NK-92 (cell line): ENCODE measurements around the gene ALKBH4.
"Not testable (repeated sequence)": the region's sequence is repeated elsewhere in the genome, so short reads cannot be mapped to it uniquely, and the experiment has no call there.

Experiments
- DNase-seq: peaks from one replicate; lab custom pipeline; 2025; ENCODE audit not compliant: unreplicated experiment; lab: John Stamatoyannopoulos, UW

ALKBH4 gene

DNA sequence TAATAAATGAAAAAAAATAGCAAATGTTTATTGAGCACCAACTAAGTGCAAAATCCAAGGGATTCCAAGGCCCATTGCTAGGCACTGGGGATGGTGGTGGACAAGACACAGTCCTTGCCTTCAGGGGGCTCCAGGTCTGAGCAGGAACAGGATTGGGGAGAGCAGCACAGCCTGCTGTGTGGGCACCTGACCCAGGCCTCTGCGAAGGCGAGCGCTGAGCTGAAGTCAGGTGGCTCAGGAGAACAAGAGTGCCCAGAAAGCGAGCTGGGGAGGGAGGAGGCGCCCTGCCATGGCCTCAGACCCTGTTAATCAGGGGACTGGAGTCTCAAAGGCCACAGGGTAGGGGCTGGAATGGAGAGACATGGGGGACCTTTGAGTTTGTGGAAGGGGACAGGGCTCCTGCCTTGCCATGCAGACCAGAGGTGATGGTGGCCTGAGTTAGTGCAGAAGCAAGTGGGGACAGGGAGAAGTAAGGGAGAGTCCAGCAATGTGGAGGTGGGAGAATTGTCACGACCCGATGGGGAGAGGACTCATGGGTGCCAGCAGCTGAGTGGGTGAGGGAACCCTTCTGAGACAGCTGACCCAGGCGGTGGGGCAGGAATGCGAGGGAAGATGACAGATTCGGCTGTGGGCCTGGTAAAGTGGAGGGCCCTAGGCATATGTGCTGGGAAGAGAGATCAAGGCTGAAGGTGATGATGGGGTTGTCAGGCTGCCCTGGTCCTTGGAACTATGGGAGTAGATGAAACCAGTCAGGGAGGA is 35.3 kb downstream of the ALKBH4 start:
- DNase-seq = no peak

DNA sequence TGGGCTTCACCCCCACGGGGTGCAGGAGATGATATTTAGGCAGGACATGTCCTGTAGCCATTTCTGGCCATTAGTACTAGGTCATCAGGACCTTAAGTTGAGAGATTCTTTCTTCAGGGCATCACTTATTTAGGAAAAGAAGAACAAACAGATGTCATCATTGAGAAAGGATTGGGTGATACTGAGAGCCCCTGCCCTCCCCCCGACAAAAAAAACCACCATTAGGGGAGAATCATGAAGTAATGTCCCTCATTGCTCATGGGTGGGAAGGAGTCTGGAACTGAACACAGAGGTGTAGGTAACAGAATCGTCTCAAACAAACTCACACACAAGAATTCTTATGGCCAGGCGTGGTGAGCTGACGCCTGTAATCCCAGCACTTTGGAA is 37.7 kb downstream of the ALKBH4 start:
- DNase-seq = no peak

DNA sequence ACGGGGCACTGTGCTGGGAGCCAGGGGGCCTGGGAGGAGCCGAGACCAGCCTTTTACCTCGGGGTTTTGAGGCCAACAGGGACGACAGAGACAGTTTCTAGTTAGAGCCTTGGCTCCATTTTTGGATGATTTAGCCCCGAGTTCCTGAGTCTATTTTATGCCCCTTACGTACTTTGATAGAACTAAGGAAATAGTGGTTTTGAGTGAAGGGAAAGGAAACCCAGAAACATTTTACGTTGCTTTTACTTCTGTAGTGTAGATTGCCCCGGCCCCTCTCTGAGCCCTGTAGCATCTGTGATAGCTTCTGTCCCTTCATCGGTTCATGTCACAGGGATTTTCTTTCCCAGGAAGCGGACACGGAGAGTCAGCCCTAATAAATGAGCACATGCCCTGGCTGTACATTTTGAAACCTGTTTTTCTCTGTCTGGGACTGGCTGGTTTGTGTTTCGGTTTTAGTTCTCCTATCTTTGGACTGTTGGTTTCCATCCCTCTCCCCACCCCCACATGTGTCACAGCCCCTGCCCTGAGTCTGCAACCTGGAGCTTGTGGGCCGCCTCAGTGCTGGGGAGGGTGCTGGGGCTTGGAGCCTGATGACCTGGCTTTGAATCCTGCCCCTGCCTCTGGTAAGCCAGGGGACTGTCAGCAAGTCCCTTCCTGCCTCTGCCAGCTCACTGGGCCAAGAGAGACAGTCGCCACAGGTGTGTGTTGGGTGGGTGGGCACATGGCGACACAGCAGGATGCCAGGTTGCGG is 38.2 kb downstream of the ALKBH4 start:
- DNase-seq = no peak

DNA sequence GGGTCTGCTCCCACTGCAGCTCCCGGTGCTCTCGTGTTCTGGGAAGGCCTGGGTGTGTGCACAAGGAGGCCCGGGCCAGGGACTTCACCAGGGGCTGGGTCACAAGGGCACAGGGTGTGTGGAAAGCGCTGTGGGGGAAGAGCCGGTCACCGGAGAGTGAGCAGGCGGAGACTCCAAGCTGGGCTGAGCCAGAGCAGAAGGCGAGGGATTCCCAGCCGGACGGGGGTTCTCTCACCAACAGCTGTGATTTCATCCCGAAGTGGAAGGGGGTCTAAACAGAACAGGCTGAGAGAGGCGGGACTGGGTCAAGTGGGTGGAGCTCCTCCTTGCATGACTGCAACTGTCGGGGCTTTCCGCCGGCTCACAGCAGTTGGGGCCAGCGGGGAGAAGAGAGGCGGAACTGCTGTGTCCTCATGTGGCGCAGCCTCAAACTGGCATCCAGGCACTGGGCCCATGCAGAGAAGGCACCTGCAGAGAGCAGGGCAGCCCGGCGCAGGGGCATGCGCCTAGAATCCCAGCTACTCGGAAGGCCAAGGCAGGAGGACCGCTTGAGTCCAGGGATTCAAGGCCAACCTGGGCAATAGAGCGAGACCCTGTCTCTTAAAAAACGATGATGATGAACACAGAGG is 38.9 kb downstream of the ALKBH4 start:
- no peak for DNase-seq

DNA sequence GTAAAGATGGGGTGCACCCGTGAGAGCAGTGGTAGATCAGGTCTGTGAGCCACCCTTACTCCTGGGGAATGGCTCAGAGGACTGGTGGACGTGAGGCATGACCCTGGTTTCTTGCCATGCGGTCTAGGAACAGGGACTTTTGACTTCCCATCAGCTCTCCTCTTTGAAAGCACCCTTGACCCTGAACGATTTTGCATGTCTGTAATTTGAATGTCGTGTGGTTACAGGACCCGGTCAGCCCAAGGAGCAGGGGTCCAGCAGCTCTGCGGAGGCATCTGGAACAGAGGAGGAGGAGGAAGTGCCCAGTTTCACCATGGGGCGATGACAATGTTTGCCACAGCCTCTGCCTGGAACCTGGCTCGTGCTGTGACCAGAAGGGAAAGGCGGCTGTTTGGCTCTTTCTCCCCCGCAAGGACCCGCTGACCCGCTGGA is 39.9 kb downstream of the ALKBH4 start:
- no peak for DNase-seq

DNA sequence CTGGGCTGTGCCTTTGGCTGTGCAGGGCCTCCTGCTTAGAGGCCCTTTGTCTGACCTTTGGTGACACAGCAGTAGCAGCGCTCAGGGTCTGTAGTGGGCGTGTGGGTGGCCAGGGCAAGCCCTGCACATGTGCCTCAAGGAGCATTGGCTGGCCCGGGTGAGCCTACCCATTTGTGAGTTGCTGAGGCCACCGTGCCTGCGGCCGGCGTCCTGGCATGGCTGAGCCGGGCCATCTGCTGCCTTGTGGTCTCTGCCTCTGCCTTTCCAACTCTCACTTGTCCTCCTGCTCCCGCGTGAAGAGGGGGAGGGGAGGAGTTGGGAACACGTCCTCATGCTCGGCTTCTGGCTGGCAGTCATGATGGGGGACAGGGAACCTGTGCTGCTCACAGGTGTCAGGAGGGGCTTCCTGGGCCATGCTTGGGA is 40.5 kb downstream of the ALKBH4 start:
- DNase-seq = no peak

DNA sequence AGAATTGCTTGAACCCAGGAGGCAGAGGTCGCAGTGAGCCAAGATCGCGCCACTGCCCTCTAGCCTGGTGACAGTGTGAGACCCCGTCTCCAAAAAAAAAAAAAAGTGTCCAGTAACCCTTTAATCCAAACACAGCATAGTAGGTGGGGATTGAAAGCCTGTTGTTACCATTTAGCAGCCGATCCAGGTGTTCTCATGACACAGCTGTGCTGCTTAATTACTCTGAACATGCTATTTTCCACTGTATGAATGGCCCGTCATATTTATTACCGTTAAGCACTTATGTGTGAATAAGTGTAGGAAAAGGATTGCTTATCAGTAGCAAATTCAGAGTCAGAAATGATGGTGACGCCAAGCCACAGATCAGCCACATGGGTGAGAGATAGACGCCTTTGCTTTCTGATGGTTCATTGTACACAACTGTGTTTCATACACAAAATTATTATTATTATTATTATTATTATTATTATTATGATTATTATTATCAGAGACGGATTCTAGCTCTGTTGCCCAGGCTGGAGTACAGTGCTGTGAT is 42.9 kb downstream of the ALKBH4 start:
- DNase-seq = no peak

DNA sequence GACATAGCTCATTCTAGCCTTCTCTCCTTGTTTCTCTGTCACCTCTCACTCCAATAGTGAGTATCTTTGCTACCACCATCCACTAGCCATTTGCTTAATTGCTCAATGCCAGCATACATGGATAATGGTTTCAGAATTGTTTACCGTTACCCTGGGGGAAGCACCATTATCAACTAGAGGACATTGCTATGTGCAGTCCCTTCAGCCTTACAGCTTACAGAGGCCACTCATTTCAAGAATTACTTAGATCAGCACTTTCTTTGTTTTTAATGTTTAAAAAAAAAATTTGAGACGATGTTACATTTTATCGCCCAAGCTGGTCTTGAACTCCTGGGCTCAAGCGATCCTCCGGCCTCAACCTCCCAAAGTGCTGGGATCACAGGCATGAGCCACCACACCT is 46.1 kb downstream of the ALKBH4 start:
- DNase-seq = no peak

DNA sequence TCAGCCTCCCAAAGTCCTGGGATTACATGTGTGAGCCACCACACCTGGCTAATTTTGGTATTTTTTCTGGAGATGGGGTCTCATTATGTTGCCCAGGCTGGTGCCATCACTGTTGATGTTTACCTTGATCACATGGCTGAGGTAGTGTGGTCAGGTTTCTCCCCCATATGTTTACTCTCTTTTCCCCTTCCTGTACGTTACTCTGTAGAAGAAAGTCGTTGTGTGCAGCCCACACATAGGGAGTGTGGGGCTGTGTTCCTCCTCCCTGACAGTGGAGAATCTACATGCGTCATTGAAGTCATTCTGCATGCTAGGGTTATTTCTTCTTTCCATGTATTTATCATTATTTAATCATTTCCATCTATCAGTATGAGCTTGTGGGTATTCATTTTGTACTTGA is 47.6 kb downstream of the ALKBH4 start:
- DNase-seq = no peak

DNA sequence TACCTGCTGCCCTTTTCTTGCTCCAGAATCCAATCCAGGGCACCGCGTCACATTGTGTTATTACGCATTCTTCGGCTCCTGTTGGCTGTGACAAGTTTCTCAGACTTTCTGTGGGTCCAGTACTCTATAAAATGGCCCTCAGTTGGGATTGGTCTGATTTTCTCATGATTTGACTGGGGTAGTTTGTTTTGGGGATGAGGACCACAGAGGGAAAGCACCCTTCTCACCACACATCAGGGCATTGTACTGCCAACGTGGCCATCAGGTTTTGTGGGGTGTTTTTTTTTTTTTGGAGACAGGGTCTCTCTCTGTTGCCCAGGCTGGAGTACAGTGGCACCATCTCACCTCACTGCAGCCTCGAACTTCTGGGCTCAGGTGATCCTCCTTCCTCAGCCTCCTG is 48.3 kb downstream of the ALKBH4 start:
- DNase-seq = no peak

DNA sequence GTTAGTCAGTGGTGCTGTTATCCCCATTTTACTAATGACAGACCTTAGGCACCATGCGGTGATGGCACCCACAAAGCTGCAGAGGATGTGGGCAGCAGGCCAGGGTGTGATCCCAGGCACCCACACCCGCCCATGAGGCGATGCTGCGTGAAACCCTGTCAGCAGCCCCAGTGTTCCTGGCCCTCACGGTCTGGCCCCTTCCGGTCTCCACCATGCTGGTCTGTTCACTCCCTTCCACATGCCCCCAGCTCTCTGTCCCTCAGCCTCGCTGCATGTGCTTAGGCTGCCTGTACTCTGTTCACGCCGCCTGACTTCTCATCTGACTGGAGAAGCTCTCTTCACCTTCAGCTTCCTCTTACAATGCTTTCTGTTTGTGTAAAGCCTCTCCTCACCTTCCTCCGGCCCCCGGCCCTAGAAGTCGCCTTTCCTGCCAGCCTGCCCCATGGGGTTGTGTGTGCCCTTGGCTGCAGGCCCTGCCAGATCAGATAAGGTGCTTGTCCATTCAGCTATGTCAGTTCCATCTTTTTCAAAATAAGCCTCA is 48.9 kb downstream of the ALKBH4 start:
- DNase-seq = no peak

DNA sequence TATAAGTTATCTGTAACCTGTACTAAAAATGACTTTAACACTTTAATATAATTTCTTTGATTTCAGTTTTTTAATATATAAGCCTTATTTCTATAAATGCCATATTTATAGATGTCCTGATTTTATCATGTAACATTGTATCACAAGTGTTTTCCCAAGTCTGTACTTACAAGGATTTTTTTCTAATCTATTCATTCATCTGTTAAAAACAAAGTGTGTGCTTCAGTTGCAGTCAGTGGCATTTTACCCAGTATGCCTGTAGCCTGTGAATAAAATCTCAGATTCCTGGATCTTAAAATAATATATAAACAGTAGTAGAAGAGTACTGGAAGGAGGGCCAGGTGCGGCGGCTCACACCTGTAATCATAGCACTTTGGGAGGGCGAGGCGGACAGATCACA is 51.1 kb downstream of the ALKBH4 start:
- no peak for DNase-seq

DNA sequence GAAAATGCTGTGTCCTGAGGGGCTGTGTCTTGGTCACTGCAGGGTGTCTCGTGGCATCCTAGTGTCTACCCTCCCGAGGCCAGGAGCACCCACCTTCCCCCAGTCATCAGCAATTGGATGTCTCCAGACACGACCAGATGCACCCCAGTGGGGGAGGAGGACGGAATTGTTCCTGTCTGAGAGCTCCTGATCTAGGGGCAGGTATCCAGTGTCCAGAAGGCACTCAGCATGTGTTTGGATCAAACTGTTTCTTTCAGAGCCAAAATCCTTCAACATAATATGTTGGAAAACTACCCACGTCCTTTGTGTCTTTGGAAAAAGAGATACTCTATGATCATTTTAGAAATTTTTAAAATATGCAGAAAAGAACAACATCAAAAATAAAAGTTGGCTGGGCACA is 51.6 kb downstream of the ALKBH4 start:
- DNase-seq = no peak

DNA sequence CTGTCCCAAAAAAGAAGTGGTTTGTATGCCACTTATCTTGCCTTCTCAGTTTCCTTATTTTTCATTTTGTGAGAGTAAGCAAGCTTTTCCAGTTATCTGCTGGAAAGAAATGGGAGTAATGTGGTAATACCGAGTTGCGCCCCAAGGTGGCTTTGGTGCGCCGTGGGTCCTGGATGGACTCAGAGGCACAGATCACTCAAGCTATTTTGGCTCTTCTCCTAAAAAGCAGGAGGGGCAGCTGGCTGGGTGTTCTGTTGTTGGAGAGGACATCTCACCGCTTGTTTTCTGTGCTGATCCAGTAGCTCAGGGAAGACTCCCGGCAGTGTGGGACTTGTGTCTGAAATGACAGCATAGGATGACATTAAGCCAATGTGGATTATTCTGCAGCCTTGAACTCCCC is 52.1 kb downstream of the ALKBH4 start:
- no peak for DNase-seq

DNA sequence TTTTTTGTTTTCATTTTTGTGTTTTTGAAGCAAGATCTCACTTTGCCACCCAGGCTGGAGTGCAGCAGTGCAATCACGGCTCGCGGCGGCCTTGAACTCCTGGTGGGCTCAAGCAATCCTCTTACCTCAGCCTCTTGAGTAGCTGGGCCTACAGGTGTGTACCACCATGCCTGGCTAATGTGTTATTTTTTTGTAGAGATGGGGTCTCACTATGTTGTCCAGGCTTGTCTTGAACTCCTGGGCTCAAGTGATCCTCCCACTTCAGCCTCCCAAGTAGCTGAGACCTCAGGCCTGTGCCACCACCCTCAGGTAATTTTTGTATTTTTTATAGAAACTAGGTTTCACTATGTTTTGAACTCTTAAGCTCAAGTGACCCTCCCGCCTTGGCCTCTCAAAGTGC is 53.7 kb downstream of the ALKBH4 start:
- no peak for DNase-seq

DNA sequence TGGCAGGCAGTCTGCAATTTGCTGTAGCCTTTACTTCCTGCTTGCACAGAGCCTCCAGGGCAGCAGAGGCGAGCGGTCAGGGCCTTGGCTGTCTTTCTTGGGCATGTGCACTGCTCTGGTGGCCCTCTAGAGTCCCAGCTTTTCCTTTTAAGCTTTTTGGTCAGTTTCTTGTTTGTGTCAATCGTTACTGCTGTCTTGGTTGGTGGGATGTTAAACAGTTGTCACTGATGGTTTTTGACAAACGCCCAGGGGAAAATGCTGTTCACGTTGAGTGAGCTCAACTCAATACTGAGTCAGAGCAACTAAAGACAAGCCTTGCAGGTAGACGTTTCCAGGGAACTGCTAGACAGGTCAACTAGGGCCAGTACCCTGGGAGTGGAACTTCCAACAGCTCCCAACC is 54.5 kb downstream of the ALKBH4 start:
- no peak for DNase-seq

DNA sequence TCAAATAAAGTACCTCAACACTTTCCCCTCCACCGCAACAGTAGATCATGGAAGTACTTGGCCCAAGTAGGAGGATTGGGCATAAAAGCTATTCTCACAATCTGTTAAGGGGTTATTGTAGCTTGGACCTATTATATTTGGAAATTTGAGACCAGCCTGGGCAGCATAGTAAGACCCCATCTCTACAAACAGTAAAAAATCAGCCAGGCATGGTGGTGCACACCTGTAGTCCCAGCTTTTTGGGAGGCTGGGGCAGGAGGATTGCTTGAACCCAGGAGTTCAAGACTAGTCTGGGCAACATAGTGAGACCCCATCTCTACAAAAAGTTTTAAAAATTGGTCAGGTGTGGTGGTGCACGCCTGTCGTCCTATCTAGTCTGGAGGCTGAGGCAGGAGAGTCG is 55.3 kb downstream of the ALKBH4 start:
- no peak for DNase-seq

DNA sequence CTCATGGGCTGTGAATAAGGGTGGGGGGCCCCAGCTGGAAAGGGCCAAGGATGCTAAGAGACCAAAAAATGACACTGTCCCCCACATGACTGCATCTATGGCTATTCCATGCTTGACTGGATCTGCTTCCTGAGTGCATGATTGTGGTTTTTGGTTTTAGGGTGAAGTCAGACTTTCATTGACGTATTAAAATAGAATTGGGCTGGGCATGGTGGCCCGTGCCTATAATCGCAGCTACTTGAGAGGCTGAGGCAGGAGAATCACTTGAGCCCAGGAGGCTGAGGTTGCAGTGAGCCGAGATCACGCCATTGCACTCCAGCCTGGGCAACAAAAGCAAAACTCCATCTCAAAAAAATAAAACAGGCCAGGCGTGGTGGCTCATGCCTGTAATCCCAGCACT is 56.1 kb downstream of the ALKBH4 start:
- DNase-seq = not testable (repeated sequence)

DNA sequence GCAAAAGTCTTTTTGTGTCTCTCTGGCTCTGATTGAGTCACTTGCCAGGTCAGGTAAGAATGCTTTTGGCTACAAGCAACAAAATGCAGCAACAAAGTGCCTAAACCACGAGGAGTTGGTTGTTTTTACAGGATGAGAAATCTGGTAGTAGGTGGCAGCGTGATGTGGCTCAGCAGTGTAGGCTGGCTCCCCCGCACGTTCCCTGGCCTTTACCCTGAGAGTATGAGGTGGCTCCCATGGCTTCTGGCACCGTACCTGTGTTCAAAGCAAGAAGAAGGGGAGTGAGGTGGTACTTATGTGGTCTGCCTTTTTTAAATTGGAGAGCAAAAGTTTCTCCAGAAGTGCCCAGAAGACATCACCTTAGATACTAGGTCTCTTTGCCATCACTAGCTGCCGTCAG is 56.8 kb downstream of the ALKBH4 start:
- DNase-seq = no peak
